HG02642 (cell line): ENCODE results near the gene SH3RF1.

Experiments
- ATAC-seq: cut with Tn5 transposase; IDR thresholded peaks from one replicate; pipeline ENCODE4 v1.9.1; 2021; ENCODE audit warnings: mild to moderate bottlenecking; ENCODE audit not compliant: unreplicated experiment, poor library complexity

Gene SH3RF1

DNA sequence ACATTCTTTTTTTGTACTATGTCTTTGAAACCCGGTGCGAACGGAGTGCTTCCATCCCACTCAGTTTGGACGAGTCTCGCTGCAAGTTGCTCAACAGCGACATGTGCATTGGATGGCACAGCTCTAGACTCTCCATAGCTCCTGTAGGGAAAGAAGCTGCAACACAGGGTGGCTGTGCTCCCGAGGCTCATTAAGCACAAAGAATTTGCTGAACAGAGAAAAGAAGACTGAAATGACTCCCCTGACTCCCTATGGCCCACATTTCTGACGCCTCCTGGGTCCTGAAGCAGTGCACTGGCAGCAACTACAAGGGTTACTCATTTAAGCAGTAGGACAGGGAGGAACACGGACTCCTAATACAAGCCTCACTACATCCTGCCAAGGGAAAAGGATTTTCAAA, 127.4 kb downstream of the SH3RF1 start:
- ATAC-seq: no peak

DNA sequence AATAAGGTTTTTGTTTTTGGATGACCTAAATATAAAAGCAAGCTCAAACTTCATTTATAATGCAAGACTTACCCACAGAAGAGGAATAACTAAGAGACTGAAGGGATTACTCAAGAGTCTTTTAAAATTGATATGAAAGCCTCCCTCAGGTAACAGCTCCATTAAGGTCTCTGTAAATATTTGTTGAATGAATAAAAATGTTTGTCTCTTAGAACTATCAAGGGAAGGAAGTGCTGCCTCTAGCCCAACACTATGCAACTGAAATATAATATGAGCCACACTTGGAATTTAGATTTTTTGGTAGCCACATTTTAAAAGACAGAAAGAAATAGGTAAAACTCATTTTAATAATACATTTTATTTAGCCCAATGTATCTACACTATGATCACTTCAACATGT, 127.8 kb downstream of the SH3RF1 start:
- no peak for ATAC-seq

DNA sequence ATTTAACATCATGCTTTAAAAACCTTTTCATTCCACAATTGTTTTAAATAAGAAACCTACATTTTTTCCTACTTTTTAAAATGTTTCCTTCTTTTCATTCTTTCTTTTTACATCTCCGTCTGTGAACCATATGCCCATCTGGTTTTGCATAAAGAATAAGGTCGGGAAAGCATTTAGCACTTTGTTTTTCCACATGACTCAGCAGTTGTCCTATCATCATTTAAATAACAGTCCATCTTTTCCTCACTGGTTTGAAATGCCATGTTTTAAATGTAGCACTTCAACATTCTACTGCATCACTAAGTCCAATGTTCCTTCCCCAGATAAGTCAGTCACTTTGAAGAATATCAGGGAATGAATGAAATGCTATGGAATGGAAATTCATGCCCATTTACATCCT, 128.4 kb downstream of the SH3RF1 start:
- ATAC-seq: no peak

DNA sequence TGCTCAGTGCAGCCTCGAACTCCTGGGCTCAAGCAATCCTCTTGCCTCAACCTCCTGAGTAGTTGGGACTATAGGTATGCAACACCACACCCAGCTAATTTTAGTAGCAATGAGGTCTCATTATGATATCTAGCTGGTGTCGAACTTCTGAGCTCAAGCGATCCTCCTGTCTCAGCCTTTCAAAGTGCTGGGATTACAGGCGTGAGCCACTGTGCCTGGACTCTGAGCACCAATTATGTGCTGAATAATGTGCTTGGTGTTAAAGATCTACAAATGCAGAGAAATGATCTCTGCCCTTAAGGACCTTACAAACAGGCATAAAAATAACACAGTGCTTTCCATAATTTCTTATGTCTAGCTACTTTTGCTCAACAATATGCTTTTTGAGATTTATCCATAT, 131.7 kb downstream of the SH3RF1 start:
- ATAC-seq: no peak

DNA sequence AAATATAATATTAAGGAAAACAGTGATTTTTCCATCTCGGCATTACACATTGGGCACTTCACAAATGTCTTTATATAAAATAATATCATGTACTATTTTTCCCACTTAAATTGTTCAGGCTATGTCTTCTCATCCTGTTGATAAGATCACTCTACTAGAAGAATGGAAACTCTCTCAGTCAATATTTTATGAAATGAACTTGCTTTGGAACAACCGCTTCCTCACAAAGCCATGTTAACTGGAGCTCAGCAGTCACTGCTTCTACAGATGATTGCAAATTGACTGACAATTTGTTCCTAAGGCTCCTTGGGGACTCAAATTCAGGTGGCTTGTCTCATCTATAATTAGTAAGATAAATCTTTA, 133.2 kb downstream of the SH3RF1 start:
- no peak for ATAC-seq

DNA sequence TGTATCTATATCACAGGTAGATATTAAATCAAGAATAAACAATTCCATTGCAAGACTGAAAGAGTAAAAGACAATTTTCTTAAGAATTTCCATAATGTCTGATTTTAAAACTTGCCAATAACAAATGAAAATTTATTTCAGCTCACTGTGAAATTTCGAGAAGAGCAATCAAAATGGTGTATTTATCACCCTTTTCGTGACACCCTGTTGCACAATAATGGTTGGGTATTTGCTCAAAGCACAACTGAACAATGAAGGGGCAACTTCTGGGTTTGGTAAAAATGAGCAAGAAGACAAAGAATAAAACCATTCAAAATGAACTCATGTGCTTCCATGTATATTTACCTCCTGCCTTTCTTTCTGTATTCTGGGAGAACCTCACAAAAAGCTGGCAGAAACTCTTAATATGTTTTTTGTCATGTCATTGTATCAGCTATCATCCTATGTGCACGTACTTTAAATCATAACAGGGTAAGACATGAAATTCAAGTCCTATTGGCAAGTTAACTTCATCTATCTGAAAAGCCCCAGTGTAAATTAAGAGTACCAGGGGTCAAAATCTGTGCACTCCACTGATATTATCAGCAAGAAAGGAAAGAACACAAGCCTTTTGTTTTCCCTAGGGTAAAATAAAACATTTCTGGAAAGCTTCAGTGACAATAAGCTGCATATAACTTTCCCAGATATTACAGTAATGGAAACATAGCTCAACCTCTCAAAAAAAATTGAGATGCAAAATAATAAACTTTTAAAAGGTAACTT, 133.8 kb downstream of the SH3RF1 start:
- no peak for ATAC-seq

DNA sequence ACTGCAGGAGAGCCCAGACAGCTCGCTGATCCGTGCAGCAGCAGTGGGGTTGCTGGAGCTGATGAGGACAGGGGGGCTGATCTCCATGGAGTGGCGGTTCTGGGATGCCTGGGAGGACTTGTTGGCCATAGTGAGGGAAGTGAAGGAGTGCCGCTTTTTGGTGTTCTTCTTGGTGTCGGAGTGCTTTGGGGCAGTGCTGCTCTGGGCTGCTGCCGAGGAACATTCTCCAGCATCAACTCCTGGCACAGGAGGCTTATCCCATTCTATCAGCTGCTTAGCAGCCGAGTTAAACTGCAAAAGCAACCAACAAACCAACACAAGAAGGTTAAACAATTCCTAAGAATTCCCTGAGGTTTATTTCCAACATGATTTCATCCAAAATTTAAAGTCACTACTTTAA, 134.4 kb downstream of the SH3RF1 start:
- no peak for ATAC-seq

DNA sequence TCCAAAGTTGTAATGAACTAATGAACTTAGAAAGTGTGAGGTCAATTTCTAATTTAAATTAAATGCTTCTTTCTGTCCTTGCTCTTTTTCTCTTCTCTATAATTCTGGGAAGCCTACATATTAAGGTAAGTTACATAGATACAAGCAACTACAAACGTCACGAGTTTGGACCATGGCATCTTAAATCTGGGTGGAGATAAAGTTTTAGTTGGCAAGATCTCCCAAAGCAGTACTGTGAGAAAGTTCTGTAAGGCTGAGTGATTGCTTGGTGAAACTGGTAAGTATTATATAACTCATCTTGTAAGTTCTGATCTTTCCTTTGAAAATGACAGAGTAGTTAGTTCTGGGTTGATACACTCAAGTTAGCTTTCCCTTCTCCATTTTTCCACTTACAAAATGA, 135.0 kb downstream of the SH3RF1 start:
- ATAC-seq: no peak

DNA sequence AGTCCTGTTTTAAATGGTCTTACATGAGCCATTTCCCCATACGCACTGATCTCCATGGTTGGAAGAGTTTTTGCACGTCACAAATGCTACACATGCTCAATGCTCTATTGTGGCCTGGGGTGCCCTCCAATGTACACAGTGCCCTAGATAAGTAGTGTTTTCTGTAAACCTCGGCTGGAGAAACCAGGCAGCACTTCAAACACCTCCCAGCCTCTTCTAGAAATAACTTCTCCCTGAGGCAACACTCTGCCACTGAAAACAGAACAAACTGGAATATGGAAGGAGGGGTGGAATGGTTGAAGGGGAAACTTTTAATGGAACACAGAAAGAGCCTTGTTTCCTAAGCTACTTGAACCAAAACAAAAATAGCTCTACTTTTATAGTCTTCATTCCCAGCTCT, 136.8 kb downstream of the SH3RF1 start:
- ATAC-seq: no peak

DNA sequence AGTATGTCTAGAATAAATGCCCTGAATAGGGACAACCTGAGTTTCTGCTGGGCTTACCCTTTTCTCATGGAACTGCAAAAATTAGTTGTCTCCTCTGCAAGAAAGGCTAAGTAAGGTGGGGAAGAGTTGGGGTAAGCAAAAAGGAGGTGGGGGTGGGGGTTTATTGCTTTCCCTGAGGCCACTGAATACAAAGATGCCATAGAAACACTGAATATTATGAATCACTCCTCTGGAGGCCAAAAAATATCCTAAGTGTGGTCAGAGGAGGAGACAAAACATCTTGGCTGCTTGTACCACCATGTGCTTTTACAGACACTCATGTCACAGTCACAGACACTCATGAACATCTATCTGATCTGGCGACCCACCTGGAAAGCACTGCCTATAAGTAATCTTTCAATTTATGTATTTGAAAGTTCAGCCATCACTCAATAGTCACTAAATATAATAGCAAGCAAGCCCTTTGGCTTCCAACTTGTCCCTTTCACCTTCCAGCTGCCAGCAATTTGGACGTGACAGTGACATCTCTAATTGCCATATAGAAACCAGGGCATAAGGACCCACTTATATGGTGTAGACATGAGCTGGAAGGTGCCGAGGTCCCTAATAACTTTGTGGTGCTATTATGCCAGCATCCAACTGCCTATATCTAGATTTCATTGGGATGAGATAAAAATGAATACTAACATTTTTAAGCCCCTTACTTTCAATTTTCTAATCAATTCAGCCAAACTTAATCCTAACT, 138.0 kb downstream of the SH3RF1 start:
- no peak for ATAC-seq

DNA sequence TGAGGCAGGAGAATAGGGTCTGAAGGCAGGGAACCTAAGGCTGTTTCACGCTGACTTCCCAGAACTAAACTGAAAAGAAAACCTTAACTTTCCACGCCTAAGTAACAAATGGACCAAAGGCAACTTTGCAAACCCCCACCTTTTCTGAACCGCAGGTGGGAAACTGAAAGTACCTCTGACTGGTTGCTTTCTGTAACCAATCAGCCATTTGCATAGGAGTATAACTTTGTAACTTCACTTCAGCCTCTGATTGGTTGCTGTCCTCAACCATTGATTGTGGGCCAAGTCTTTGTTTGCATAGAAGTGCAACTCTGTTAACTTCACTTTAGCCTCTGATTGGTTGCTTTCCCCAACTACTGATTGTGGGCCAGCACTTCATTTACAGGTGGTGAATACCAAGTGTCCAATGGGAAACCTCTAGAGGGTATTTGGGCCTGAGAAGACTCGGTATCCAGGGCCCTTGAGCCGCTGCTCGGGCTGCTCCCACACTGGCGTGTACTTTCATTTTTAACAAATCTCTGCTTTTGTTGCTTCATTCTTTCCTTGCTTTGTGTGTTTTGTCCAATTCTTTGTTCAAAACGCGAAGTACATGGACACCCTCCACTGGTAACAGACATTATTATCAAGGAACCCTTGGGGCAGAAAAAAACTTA, 139.1 kb downstream of the SH3RF1 start:
- ATAC-seq: no peak

DNA sequence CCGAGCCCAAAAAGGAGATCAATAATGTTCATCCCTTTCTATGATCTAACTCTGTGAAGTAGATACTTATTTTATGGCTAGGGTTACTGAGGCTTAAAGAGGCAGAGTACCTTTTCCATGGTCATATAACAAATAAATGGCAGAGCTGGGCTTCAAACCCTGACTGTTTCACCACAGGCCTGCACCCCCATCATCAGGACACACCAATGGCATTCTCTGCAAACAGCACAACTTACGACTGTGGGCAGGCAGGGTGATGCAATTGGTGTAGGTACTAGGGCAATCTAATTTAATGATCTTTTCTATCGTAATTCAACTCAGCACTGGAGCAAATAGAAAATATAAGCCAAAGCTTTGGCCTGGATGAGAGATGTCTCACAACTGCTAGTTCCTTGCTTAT, 141.9 kb downstream of the SH3RF1 start:
- ATAC-seq: no peak

DNA sequence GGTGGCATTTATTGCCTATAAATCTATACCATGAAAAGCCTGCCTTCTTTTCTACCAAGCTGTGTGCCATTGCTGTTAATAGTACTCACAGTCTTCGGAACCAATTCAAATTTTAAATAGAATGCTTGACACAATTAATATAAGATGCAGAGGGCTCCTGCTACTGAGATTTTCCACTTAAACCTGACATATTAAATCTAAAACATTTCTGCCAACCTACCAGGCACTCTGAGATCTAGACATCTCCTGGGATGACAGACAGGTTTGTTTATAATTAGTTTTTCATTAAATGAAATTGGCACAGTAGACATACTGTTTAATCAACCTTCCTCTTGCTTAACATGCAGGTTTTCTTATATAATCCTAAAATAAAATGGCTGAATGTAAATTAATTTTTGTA, 143.4 kb downstream of the SH3RF1 start:
- no peak for ATAC-seq

DNA sequence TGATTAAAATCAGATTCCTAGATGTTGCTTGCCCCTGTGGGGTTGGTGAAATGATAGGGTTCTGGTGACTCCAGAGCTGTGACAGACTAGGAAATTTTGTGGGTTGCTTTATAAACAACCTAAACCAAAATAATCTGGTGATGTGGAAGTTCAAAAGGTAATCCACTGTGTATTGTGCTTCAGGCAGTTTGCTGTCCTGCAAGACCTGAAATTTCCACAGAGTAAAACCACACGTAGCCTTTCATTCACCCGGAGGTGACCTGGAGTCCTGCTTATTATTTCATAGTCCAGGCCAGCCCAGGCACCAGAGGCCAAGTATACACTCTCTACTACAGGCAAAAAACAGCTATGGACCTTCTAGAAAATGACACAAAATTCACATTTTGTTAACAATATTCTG, 146.1 kb downstream of the SH3RF1 start:
- no peak for ATAC-seq

DNA sequence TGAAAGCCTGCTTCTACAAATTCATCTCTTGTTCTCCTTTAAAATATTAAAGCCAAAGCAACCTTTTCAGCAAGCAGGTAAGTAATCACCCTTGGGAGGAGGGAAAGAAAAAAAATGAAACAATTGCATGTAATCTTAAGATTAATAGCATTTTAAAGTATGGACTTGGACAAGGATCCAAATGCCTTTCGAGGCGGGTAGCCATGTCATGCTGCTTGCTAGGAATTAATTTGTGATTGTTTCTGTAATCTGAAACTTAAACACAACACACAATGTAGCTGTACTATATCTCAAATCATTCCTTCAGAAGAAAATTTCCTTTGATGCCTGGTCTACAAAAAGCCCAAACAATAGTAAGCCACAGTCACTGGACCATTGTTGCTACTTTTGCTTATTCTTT, 148.3 kb downstream of the SH3RF1 start:
- ATAC-seq: no peak

DNA sequence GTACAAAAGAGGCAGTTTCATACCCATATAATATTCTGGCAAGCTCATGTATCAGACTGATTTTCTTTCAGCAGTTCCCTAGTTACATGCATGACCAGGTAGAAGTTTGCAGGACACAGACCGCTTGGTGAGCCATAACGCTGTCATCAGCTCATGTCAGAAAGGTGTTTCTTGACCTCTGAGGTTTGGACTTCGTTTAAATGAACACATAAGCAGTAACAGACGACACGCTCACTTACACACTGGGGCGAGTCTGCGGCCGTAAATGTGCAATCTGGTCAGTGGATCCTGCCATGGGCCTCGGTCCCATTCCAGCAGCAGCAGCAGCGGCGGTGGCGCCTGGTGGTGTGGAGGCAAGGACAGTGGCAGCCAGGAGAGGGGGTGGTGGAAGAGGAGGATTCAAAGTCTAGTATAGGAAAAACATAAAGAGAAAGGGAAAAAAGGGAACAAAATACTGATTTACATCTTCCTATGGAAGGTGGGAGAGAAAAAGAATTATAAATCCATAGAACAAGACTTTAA, 148.8 kb downstream of the SH3RF1 start:
- ATAC-seq: no peak

DNA sequence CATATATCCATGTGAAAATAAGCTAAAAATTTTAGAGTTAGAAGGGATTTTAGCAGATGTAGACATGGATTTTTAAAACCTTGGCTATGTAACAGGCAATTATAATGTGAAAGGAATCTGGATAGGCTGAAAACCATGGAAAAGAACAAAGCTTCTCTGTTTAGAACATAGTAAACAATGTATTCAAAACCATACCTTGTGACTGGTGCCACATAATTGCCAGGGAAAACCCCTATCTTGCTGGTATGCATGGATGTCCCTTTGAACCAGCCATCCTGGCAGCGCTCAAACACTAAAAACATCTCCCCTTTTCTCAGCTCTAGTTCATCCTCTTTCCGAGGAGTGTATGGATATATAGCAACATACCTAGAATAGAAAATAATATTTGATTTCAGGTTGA, 150.1 kb downstream of the SH3RF1 start:
- no peak for ATAC-seq

DNA sequence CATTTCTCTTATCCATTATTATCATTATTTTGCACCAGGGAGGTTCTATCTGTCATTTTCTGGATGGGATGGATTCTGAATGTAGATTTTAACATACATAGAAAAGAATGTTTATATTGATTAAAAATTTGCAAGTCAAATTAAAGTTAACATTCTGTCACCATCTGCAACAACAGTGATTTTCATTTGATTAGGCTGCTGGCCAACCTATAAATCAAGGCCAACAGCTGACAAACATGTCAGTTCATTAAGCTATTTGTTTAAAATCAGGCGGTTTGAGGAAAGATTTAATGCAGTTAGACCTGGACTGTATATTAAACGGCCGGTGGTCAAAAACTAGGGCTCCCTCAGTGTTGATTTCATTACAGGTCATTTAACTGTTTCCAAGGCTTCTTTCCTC, 151.2 kb downstream of the SH3RF1 start:
- no peak for ATAC-seq

DNA sequence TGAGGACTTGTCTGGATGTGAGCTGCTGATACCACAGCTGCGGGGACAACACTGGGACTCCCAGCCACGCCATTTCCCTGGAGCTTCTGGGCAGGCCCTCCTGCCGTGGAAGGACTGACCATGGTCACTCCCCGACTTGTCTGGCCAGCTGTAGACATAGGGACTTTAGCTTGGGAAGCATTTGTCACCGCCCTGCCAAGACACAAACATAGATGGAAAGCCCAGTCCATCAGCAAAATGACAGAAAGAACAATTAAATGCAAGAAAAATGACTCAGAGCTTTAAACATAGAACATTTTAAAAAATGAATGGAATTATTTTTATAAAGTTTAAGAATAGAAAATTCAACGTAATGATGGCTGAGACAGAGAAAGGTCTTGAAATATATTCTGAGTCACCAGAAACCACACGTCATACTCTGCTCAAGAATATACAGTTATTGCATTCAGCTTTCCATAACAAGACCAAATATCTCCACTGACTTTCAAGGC, 153.1 kb downstream of the SH3RF1 start:
- no peak for ATAC-seq

DNA sequence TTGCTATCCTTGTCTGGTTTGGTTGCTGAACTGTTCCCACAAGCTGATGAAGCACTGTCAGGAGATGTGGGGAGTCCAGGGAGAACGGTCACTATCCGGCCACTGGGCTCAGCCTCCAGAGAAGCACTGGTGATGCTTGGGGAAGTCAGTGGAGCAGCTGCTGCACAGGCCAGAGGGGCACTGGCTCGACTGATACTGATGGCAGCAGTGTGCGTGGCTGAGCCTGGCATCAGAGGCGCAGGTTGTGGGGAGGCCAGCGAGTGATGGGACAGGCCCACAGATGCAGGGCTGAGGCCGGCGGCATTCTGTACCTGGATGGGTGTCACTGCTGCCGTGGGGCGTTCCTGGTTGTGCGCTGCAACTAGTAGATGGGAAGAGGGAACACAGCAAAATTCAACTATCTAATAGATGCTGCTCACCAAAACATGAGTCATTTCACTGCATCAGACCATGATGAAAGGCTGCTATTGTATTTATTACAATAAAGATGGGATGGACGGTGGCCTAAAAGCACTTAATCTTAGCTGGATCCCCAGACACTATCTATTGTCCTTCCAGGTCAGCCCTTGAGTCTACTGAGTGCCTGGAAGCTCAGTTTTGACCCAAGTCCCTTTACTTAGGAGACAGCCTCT, 154.4 kb downstream of the SH3RF1 start:
- ATAC-seq: no peak

DNA sequence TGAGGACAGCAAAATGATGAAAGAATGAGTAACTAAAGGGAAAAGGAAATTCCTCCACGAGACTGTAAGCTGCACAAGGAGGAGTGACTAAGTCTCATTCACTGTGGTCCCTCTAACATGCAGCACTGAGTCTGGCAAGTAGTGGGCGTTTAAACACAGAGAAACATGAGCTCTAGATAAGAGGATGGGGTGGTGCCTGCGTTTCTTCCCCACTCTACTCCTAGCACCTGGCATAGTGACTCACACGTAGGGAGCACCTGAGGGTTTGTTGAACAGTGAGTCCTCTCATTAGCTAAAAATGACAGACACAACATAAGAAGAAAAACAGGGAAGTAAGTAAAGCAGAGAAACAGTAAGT, 154.9 kb downstream of the SH3RF1 start:
- ATAC-seq: no peak
